ENCODE measurements around the gene RRP12.

The RRP12 gene

GRCh38 chr10:97335188-97335619 is 65.9 kb downstream of the RRP12 start:
- no peak for DNase-seq (ENCODE audit: low read depth)

GRCh38 chr10:97334370-97335175 is 66.6 kb downstream of the RRP12 start, which contains the start of gene FRAT2:
Gene FRAT2, minus strand, starts transcription at chr10:97334729. Its CDS starts 157 bp downstream, at chr10:97334572.
- DNase-seq (ENCODE audit: low read depth), result peak; percentile 78

DNA sequence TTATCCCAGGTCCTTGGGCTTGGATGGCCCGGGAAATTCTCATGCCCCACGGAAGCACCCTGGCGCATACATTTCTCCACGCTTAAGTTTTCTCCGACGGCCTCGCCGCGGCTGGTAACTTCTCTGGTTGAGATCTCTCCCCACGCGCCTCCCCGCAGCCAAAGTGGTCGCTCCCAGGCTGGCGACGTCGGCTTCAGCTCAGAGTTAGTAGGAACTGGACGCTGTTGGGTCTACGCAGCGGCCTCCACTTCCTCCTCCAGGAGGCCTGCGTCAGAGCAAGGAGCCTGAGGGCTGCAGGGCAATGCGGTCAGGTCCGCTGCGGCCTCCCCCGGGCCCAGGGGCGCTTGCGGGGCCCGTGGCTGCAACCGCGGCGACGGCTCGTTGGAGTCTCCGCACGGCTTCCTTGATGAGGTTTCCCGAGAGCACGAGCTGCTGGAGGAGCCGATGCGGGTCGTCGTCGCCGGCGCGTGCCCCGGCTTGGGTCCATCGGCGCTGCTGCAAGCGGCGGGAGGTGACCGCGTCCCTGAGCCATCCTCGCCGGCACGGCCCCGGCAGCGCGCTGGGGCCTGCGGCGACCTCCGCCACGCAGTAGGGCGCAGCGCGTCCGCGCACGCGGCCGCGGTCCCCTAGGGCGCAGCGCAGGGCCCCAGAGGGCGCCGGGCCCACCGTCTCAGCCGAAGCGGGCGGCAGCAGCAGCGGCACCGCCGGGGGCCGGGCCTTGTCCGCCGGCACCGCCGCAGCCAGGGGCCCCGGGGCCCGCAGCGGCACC is 67.4 kb downstream of the RRP12 start:
- no peak for DNase-seq (ENCODE audit: low read depth)

GRCh38 chr10:97333351-97333600 is 67.9 kb downstream of the RRP12 start:
- no peak for DNase-seq (ENCODE audit: low read depth)

GRCh38 chr10:97332591-97333350 is 68.4 kb downstream of the RRP12 start:
- peak; percentile 69 for DNase-seq (ENCODE audit: low read depth)

DNA sequence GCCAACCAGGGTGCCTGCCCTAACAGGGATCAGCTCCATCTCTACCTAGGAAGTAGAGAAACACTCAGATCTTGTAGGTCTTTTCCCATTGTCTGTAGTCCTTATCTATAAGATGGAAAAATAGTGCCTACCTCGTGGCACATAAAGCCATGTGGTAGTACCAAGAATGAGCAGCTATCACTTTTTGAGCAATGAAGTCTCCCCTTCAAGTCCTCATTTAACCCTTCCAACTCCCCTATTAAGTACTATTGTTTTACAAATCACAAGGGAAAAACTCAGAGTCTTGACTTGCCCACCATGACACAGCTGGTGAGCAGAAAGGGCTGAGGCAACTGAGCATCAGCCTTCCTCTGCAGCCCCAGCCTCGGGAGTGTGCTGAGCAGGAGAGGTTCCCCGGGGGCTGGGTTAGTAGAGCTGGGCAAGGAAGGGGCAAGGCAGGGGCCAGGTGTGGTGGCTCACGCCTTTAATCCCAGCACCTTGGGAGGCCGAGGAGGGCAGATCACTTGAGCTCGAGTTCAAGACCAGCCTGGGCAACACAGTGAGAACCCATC is 69.9 kb downstream of the RRP12 start:
- DNase-seq (ENCODE audit: low read depth), result no peak

DNA sequence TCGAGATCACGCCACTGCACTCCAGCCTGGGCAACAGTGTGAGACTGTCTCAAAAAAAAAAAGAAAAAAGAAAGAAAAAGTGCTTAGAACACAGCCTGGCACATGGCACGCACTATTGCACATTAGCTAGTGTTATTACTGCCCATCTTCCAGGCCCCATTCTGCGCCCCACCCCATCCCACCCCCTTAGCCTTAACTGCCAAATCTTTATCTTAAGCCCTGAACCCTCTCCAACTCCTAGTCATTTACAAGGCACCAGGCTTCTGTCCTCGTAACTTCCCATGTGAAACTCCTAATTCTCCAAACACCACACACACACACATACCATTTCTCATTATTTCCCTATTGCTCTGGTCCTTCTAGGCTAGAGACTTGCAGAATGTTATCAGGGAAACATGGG is 71.4 kb downstream of the RRP12 start:
- no peak for DNase-seq (ENCODE audit: low read depth)

GRCh38 chr10:97328646-97329453 is 72.3 kb downstream of the RRP12 start:
- no peak for DNase-seq (ENCODE audit: low read depth)

DNA sequence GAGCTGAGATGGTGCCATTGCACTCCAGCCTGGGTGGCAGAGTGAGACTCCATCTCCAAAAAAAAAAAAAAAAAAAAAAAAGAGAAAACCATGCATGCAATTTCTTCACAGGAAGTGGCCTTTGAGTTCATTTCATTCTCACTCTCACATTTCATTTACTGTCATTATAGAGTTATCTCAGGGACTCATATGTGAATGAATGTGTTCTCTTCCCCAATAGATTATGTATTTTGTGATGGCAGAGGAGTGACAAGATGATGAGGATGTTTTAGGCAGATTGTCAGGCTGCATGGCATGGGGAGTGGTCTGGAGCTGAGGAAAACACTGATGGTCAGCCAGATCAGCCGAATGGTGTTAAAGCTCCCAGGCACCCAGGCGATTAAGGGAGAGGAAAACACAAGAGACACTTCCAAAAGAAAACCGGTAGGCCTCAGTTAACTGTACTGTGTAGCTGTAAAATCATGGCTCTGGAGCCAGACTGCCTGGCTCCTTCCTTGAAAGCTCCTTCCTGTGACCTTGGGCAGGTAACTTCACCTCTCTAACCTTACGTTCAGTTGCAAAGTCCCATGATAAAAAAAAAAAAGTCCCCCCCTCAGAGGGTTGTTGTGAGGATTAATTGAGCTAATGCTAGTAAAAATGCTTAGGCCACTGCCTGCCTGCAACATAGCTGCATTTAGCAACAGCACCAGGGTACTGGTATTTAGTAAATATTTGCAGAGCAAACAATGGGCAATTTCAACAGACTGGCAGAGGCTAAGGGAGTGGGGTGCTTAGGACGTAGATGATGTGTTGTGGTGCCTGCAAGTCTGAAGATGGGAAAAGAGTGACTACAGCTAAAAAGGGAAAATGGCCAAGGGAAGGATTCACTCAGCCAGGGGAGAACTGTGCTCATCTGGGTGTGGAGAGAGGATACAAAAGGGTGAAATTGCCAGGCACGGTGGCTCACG is 73.5 kb downstream of the RRP12 start:
- DNase-seq (ENCODE audit: low read depth), result no peak

DNA sequence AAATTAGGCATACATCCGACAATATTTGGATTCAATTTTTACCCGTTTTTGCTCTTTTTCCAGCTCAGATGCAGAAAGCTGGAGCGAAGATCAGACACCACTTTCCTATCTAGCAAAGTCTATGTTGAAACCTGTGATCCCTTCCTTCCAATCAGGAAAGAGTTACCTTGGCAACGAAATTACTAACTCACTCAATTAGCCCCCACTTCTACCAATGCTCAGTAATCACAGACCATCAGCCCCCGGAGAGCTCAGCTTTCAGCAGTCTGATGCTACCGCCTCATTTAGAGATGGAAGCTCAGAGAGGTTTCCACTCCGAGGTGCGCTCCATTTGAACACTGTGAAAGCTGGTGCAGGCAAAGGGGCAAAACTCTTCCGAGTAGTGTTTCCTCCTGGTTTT is 75.4 kb downstream of the RRP12 start:
- DNase-seq (ENCODE audit: low read depth), result no peak

- DNase-seq (ENCODE audit: low read depth), result no peak
Measured at GRCh38 chr10:97323501-97323900, 77.6 kb downstream of the RRP12 start.

GRCh38 chr10:97321804-97322190 is 79.3 kb downstream of the RRP12 start:
- DNase-seq (ENCODE audit: low read depth), result no peak

DNA sequence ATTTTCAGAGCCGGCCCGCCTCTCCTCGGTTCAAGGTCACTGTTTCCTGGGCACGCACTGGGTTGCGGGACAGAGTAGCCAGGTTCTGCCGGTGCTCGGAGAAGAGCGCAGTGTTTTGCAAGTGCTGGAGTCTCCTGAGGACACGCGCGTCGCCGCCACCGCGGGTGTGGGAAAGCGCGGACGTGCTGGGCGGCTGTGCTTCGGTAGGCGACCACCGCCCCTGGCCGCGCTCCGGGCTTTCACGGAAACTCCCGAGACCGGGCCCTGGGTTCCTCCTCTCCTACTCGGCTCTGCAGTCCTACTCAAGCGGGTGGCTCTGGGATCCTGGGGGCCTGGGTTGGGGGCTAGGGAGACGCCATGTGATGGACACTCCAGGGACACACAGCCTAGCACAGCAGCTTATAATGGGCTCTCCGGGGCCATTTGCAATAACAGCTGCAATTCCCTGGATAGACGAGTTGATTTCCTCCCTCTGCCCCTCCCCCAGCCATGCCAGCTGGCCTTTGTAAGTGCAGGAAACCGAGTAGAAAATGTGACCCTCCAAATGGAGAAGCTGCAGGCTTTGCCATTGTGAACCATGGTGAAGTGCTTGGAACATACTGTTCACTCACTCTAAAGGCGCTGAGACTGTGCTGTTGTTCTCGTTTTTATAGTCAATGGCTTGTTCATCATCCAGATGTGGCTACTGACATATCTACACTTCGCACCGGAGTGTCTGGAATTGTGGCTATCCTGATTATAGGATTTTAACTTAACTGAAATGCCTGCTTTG is 79.9 kb downstream of the RRP12 start:
- no peak for DNase-seq (ENCODE audit: low read depth)

GRCh38 chr10:97320480-97321031 is 80.6 kb downstream of the RRP12 start:
- no peak for DNase-seq (ENCODE audit: low read depth)

DNA sequence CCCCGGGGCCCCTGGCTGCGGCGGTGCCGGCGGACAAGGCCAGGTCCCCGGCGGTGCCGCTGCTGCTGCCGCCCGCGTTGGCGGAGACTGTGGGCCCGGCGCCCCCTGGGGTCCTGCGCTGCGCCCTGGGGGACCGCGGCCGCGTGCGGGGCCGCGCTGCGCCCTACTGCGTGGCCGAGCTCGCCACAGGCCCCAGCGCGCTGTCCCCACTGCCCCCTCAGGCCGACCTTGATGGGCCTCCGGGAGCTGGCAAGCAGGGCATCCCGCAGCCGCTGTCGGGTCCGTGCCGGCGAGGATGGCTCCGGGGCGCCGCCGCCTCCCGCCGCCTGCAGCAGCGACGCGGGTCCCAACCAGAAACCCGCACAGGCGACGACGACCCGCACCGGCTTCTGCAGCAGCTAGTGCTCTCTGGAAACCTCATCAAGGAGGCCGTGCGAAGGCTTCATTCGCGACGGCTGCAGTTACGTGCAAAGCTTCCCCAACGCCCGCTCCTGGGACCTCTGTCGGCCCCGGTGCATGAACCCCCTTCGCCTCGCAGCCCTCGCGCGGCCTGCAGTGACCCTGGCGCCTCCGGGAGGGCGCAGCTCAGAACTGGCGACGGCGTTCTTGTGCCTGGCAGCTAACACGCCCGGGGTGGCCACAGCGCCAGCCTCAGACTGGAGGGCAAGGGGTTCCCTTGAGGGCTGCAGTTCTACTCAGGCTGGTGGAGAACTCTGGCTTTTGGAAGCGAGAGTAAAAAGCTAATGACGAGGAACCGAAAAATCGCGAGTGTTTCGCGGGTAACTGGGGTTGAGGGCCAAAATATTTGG is 81.3 kb downstream of the RRP12 start:
- no peak for DNase-seq (ENCODE audit: low read depth)

DNA sequence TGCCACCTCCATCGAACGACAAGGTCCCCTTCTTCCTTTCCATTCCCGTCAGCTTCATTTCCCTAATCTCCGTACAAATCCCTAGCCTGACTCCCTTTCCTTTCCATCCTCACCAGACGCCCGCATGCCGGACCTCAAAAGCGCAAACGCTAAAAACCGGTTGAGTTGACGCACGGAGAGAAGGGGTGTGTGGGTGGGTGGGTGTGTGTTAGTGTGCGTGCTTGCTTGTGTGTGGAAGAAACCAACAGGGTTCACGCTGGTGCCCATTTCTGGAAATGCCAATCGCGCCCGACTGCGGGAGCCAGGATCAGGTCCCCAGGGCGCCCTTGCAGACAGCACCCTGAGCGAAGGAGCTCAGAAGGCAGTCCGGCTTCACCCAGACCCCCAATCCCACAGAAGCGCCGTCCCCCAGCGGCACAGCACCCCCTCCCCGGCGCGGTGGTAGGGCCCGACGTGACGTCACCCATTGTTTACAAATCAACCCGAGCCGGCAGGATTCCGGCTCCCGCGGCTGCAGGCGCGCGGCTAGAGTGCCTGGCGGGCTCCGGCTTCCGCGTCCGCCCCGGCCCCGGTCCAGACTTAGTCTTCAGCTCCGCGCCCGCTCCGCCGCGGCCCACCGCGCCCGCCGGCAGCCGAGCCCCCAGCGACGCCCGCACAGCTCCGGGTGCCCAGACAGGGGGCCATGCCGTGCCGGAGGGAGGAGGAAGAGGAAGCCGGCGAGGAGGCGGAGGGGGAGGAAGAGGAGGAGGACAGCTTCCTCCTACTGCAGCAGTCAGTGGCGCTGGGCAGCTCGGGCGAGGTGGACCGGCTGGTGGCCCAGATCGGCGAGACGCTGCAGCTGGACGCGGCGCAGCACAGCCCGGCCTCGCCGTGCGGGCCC is 82.1 kb downstream of the RRP12 start, which contains the start of gene FRAT1:
FRAT1 (plus strand) TSS at position 500 of the 880 bp plus-strand sequence; CDS start at position 683, 183 bp downstream.
- peak; percentile 79 for DNase-seq (ENCODE audit: low read depth)

GRCh38 chr10:97314671-97315070 is 86.5 kb downstream of the RRP12 start:
- no peak for DNase-seq (ENCODE audit: low read depth)
